Ovary (tissue), 3 donors: Measurements from ENCODE around the gene RXRB.

ENCODE experiments used
- EP300 ChIP-seq: sonication (generic); formaldehyde crosslinking; IDR thresholded peaks from one replicate; pipeline ENCODE4 v1.6.1; 2017; ENCODE audit warnings: antibody characterized with exemption
- POLR2A ChIP-seq: fragments of 450-650 bp; IDR thresholded peaks from one replicate; pipeline ENCODE4 v1.6.1; 2017; ENCODE audit warnings: antibody characterized with exemption, mild to moderate bottlenecking, moderate library complexity
- TF ChIP-seq, protein P1 (sequence below), 3 donors: fragments of 450-650 bp in 2 of 3; fragments of 200-600 bp in 1 of 3; IDR thresholded peaks; one replicate each; pipeline versions ENCODE4 v1.5.1 to v1.8.0; 2016 to 2022; ENCODE audit warnings: antibody characterized with exemption in 3 of 3, mild to moderate bottlenecking in 1 of 3
- donor health status: DM: no; HTN: no; CAD: no.

DNA sequence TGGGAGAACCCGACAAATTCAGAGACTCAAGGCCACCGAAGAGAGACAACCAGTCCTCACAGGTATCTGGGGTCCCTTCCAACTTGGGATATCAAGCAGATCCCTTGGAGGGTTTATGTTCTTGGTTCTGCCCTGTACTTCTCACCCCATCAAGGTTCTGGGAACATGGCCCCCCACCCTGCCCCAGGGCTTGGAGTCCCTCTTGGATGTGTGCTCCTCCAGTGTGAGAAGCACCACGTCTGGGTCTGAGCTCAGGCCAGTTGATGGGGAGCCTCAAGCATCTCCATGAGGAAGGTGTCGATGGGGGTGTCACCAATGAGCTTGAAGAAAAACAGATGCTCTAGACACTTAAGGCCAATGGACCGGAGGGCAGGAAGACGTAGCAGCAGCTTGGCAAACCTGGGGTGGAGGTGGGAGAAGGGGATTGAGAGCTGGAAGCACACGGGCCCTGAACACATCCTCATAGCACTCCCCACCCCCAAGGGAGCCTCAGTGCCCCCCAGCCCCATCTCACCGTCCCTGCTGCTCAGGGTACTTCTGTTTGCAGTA lies 6.0 kb downstream of the RXRB start:
- TF ChIP-seq, protein P1, sequence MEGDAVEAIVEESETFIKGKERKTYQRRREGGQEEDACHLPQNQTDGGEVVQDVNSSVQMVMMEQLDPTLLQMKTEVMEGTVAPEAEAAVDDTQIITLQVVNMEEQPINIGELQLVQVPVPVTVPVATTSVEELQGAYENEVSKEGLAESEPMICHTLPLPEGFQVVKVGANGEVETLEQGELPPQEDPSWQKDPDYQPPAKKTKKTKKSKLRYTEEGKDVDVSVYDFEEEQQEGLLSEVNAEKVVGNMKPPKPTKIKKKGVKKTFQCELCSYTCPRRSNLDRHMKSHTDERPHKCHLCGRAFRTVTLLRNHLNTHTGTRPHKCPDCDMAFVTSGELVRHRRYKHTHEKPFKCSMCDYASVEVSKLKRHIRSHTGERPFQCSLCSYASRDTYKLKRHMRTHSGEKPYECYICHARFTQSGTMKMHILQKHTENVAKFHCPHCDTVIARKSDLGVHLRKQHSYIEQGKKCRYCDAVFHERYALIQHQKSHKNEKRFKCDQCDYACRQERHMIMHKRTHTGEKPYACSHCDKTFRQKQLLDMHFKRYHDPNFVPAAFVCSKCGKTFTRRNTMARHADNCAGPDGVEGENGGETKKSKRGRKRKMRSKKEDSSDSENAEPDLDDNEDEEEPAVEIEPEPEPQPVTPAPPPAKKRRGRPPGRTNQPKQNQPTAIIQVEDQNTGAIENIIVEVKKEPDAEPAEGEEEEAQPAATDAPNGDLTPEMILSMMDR (IDR thresholded peaks at IDR 0.05), result no peak
- no peak for TF ChIP-seq POLR2A
- no peak for TF ChIP-seq EP300
